Measurements from ENCODE around the gene USP37. TPM values are rescaled to one million over a fixed set of nuclear protein-coding genes. Genes with fewer than 3 reads are reported as not detected.

Gene USP37
- total RNA-seq, 1 donor from 2014 or later, result 23.3 TPM

DNA sequence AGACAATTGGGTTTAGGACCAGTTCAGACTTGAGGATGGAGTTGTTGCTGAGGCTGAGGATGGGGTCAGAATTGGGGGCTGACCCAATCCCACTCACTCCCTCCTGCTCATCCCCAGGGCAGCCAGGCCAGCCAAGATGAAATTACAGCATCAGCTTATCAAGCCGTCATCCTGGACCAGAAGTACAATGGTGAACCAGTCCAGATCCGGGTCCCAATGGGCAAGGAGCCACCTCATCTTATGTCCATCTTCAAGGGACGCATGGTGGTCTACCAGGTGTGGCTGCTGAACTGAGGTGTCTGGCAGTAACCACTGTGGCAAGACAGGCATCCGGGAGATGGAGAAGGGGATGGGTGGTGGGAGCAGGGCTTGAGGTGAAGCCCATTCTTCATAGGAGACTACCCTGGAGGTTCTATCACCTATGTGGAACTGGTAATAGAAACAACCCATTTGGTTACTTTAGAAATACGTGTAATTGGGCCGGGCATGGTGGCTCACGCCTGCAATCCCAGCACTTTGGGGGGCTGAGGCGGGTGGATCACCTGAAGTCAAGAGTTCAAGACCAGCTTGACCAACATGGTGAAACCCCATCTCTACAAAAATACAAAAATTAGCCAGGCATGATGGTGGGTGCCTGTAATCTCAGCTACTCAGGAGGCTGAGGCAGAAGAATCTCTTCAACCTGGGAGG is 135.3 kb downstream of the USP37 start:
- no peak overlapping the region for H3K27ac ChIP-seq
- no peak overlapping the region for H3K4me3 ChIP-seq
- H3K27me3 ChIP-seq, result no peaks in the 10 kb centered on the region
- H3K36me3 ChIP-seq, result no peaks in the 10 kb centered on the region
- TF ChIP-seq, protein P1, sequence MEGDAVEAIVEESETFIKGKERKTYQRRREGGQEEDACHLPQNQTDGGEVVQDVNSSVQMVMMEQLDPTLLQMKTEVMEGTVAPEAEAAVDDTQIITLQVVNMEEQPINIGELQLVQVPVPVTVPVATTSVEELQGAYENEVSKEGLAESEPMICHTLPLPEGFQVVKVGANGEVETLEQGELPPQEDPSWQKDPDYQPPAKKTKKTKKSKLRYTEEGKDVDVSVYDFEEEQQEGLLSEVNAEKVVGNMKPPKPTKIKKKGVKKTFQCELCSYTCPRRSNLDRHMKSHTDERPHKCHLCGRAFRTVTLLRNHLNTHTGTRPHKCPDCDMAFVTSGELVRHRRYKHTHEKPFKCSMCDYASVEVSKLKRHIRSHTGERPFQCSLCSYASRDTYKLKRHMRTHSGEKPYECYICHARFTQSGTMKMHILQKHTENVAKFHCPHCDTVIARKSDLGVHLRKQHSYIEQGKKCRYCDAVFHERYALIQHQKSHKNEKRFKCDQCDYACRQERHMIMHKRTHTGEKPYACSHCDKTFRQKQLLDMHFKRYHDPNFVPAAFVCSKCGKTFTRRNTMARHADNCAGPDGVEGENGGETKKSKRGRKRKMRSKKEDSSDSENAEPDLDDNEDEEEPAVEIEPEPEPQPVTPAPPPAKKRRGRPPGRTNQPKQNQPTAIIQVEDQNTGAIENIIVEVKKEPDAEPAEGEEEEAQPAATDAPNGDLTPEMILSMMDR (IDR thresholded peaks at IDR 0.05), result no peak
- no peak for TF ChIP-seq POLR2A (IDR thresholded peaks at IDR 0.05)
- TF ChIP-seq POLR2AphosphoS5 (IDR thresholded peaks at IDR 0.05; ENCODE audit: insufficient read depth in 1 of 2, low read depth in 1 of 2), result no peak
- intact Hi-C loops (cut with DNase I), result no loop called here
- H3K9me3 ChIP-seq, result no peaks in the 10 kb centered on the region
- H3K4me1 ChIP-seq, result no peaks in the 10 kb centered on the region
- no peak for DNase-seq (ENCODE audit: extremely low spot score in 2 of 2)

DNA sequence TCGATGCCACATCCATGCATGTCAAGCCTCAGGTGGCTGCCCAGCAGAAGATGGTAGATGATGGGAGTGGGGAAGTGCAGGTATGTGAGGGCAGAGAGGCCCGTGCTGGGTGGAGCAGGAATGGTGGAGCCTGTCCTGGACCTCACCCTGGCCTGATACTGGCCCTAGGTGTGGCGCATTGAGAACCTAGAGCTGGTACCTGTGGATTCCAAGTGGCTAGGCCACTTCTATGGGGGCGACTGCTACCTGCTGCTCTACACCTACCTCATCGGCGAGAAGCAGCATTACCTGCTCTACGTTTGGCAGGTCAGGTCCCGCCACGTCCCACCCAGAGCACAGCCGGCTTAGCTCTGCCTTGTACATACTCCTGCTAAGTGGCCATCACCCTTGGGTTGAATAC is 136.3 kb downstream of the USP37 start:
- Histone ChIP-seq H3K9me3 (no peaks in the 10 kb centered on the region), H3K27ac (no peak overlapping the region), H3K36me3 (no peaks in the 10 kb centered on the region), H3K27me3 (no peaks in the 10 kb centered on the region), H3K4me3 (no peak overlapping the region), H3K4me1 (no peaks in the 10 kb centered on the region)
- intact Hi-C loops (cut with DNase I), result no loop called here
- TF ChIP-seq POLR2A (IDR thresholded peaks at IDR 0.05) (no peak), POLR2AphosphoS5 (IDR thresholded peaks at IDR 0.05; ENCODE audit: insufficient read depth in 1 of 2, low read depth in 1 of 2) (no peak)
- TF ChIP-seq, protein P1 (IDR thresholded peaks at IDR 0.05), result no peak
- no peak for DNase-seq (ENCODE audit: extremely low spot score in 2 of 2)

DNA sequence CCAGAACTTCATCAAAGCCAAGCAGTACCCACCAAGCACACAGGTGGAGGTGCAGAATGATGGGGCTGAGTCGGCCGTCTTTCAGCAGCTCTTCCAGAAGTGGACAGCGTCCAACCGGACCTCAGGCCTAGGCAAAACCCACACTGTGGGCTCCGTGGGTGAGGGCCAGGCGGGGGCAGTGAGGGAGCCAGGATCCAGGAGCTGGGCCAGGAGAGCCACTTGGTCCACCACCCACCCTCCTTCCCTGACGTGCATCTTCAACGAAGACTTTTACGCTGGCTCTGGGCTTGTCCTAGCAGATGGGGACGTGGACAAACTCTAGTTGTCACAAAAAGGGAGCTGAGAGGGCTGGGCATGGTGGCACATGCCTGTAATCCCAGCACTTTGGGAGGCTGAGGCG is 137.4 kb downstream of the USP37 start:
- no peaks in the 10 kb centered on the region for H3K4me1 ChIP-seq
- H3K4me3 ChIP-seq, result no peak overlapping the region
- H3K27me3 ChIP-seq, result no peaks in the 10 kb centered on the region
- no peak for DNase-seq (ENCODE audit: extremely low spot score in 2 of 2)
- H3K36me3 ChIP-seq, result no peaks in the 10 kb centered on the region
- TF ChIP-seq POLR2A (IDR thresholded peaks at IDR 0.05), result no peak
- TF ChIP-seq, protein P1 (IDR thresholded peaks at IDR 0.05), result no peak
- no peak for TF ChIP-seq POLR2AphosphoS5 (IDR thresholded peaks at IDR 0.05; ENCODE audit: insufficient read depth in 1 of 2, low read depth in 1 of 2)
- no peaks in the 10 kb centered on the region for H3K9me3 ChIP-seq
- intact Hi-C loops (cut with DNase I), result no loop called here
- no peak overlapping the region for H3K27ac ChIP-seq

DNA sequence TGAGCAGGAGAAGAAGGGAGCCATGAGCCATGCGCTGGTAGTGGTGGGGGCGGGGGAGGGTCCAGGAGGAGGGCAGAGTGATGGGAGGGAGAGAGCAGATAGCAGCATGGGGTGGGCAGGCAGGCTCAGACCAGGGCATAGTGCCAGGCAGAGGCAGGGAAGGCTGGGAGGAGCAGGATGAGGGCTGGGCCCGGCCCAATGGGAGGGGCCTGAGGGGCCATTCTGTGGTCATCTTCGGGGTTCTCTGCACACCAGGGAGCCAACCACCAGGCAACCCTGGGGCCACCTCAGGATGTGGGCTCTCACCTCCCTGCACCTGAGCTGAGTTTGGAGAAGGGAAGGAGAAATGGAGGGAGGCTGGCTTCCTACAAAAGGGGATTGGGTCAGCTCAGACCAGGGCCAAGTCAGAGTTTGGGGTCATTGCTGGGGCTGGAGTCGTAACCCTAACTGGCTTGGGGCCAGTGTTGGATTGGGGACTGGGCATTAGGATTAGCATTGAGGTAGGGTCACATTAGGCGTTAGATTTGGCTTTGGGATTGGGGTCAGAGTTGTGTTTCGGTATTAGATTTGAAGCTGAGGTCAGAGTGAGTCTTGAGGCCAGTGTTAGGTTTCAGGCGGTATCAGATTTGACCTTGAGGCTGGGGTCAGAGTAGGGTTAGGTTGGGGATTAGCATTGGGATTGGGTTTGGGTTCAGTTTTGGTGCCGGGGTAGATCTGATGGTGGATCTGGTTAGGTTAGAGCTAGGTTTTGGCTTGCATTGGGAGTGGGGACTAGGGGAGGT is 138.0 kb downstream of the USP37 start:
- H3K36me3 ChIP-seq, result no peaks in the 10 kb centered on the region
- H3K27me3 ChIP-seq, result no peaks in the 10 kb centered on the region
- H3K4me3 ChIP-seq, result no peak overlapping the region
- no peaks in the 10 kb centered on the region for H3K9me3 ChIP-seq
- TF ChIP-seq POLR2AphosphoS5 (IDR thresholded peaks at IDR 0.05; ENCODE audit: insufficient read depth in 1 of 2, low read depth in 1 of 2) (no peak), POLR2A (IDR thresholded peaks at IDR 0.05) (no peak)
- TF ChIP-seq, protein P1 (IDR thresholded peaks at IDR 0.05), result no peak
- H3K27ac ChIP-seq, result no peak overlapping the region
- intact Hi-C loops (cut with DNase I), result no loop called here
- DNase-seq (ENCODE audit: extremely low spot score in 2 of 2), result no peak
- H3K4me1 ChIP-seq, result no peaks in the 10 kb centered on the region

Measured in vagina (tissue), 2 donors.